ENCODE results near the gene SMPD1. TPM values are rescaled to one million over a fixed set of nuclear protein-coding genes. Genes with fewer than 3 reads are reported as not detected.

The SMPD1 gene
- total RNA-seq, 1 experiment from 2014 or later: 4.5 TPM

GRCh38 chr11:6356503-6357055, 33.7 kb upstream of the SMPD1 start:
- peak overlapping the region in 1 of 3 experiments; percentile 54; a peak in 1 of 7 replicates for H3K27ac Mint-ChIP-seq
- H2AFZ ChIP-seq (ENCODE audit: low read length): no peak overlapping the region

More at GRCh38 chr11:6356503-6357055, 33.7 kb upstream of the SMPD1 start:
- H2BK5ac ChIP-seq (ENCODE audit: insufficient read length, low read length): no peak overlapping the region
- H2BK15ac ChIP-seq (ENCODE audit: low read depth, low read length): no peak overlapping the region
- no peak for TF ChIP-seq CTCF (conservative IDR thresholded peaks at IDR 0.05)
- H3K4me1 ChIP-seq (ENCODE audit: insufficient read depth, low read length): no peaks in the 10 kb centered on the region
- H3K18ac ChIP-seq (ENCODE audit: insufficient read length, low read depth, low read length): no peak overlapping the region
- no peak overlapping the region for H4K5ac ChIP-seq (ENCODE audit: insufficient read length, low read depth, low read length)
- DNase-seq: no peak
- Mint-ChIP-seq H3K27me3 (ENCODE audit: low read depth) (no peaks in the 10 kb centered on the region), H3K4me1 (peaks cover 15 to 19% of the 10 kb centered on the region in 2 experiments), H3K9me3 (no peaks in the 10 kb centered on the region), H3K36me3 (ENCODE audit: insufficient read depth in 1 of 3, low read depth in 3 of 3) (no peaks in the 10 kb centered on the region), H3K4me3 (no peak overlapping the region)
- no peaks in the 10 kb centered on the region for H3K27me3 ChIP-seq (ENCODE audit: insufficient read depth, low read length)
- no peak overlapping the region for H4K8ac ChIP-seq (replicated peaks; ENCODE audit: insufficient read length, low read depth, low read length)
- H3K4ac ChIP-seq (ENCODE audit: low read depth, low read length): no peak overlapping the region
- H3K56ac ChIP-seq (ENCODE audit: insufficient read length, low read depth, low read length): no peak overlapping the region
- no peaks in the 10 kb centered on the region for H3K23me2 ChIP-seq (ENCODE audit: insufficient read length, low read depth, low read length, poor library complexity, severe bottlenecking)
- H4K91ac ChIP-seq (ENCODE audit: insufficient read length, low read depth, low read length): no peak overlapping the region
- H3K23ac ChIP-seq (ENCODE audit: insufficient read length, low read depth, low read length): no peak overlapping the region
- no peak overlapping the region for H2BK12ac ChIP-seq (ENCODE audit: insufficient read length, low read depth, low read length)
- no peak overlapping the region for H3K9ac ChIP-seq (ENCODE audit: extremely low read depth, insufficient read length, low read length)
- no peak overlapping the region for H3K14ac ChIP-seq (ENCODE audit: insufficient read depth, low read length)
- H3K9me3 ChIP-seq (ENCODE audit: control insufficient read depth, low read depth, low read length): no peaks in the 10 kb centered on the region
- H4K20me1 ChIP-seq (ENCODE audit: control insufficient read depth, insufficient read depth, insufficient read length): no peaks in the 10 kb centered on the region
- H2AK5ac ChIP-seq (ENCODE audit: insufficient read length, low read length): no peak overlapping the region
- H2BK120ac ChIP-seq (ENCODE audit: low read depth, low read length, poor library complexity, severe bottlenecking): no peak overlapping the region
- H3K79me1 ChIP-seq (ENCODE audit: insufficient read depth, low read depth, low read length, poor library complexity, severe bottlenecking): no peaks in the 10 kb centered on the region
- H3T11ph ChIP-seq (ENCODE audit: low read length): no peak overlapping the region
- H3K79me2 ChIP-seq (ENCODE audit: insufficient read depth, low read length): no peaks in the 10 kb centered on the region
- WGBS (ENCODE audit: extremely low coverage, insufficient read length, low lambda C conversion rate): no CpG with 5 or more reads among the region's 4 CpGs
- no peak overlapping the region for H2BK20ac ChIP-seq (ENCODE audit: low read depth, low read length, poor library complexity, severe bottlenecking)
- no peak overlapping the region for H3K27ac ChIP-seq (ENCODE audit: insufficient read length, low read depth, low read length)
- H3K4me2 ChIP-seq (ENCODE audit: insufficient read depth, insufficient read length, low read length): no peak overlapping the region

Measured in H9 (cell line).